Measurements from ENCODE around the gene PRR14. TPM values are rescaled to one million over a fixed set of nuclear protein-coding genes. Genes with fewer than 3 reads are reported as not detected.
A peak's percentile ranks its signal among the peaks of the same experiment; 100 is the strongest.

Gene PRR14
- total RNA-seq, 1 donor from 2014 or later = 45.3 TPM

GRCh38 chr16:30667361-30667905 lies 16.7 kb downstream of the PRR14 start:
- Mint-ChIP-seq H3K9me3 (ENCODE audit: unreplicated experiment) (no peaks in the 10 kb centered on the region), H3K36me3 (ENCODE audit: low read depth, unreplicated experiment) (peaks cover 45% of the 10 kb centered on the region), H3K27ac (ENCODE audit: unreplicated experiment) (no peak overlapping the region), H3K27me3 (ENCODE audit: unreplicated experiment) (peaks cover 7% of the 10 kb centered on the region), H3K4me3 (ENCODE audit: unreplicated experiment) (peak overlapping the region; percentile 78), H3K4me1 (ENCODE audit: unreplicated experiment) (peaks cover 4% of the 10 kb centered on the region)
- no peak for DNase-seq (ENCODE audit: low spot score)
- TF ChIP-seq CTCF (IDR thresholded peaks at IDR 0.05; ENCODE audit: unreplicated experiment) = no peak

- DNase-seq (ENCODE audit: low spot score) = no peak
- Mint-ChIP-seq H3K36me3 (ENCODE audit: low read depth, unreplicated experiment) (peaks cover 38% of the 10 kb centered on the region), H3K27ac (ENCODE audit: unreplicated experiment) (no peak overlapping the region), H3K27me3 (ENCODE audit: unreplicated experiment) (peaks cover 7% of the 10 kb centered on the region), H3K9me3 (ENCODE audit: unreplicated experiment) (no peaks in the 10 kb centered on the region), H3K4me1 (ENCODE audit: unreplicated experiment) (no peaks in the 10 kb centered on the region), H3K4me3 (ENCODE audit: unreplicated experiment) (peak overlapping the region; percentile 78)
- TF ChIP-seq CTCF (IDR thresholded peaks at IDR 0.05; ENCODE audit: unreplicated experiment) = no peak
These were observed 17.6 kb downstream of the PRR14 start for GRCh38 chr16:30668393-30668792.

GRCh38 chr16:30669026-30669902 lies 18.5 kb downstream of the PRR14 start:
- H3K9me3 Mint-ChIP-seq (ENCODE audit: unreplicated experiment) = no peaks in the 10 kb centered on the region
- peaks cover 32% of the 10 kb centered on the region for H3K36me3 Mint-ChIP-seq (ENCODE audit: low read depth, unreplicated experiment)
- no peak for TF ChIP-seq CTCF (IDR thresholded peaks at IDR 0.05; ENCODE audit: unreplicated experiment)
- DNase-seq (ENCODE audit: low spot score) = no peak
- H3K4me1 Mint-ChIP-seq (ENCODE audit: unreplicated experiment) = no peaks in the 10 kb centered on the region
- H3K27ac Mint-ChIP-seq (ENCODE audit: unreplicated experiment) = no peak overlapping the region
- no peak overlapping the region for H3K4me3 Mint-ChIP-seq (ENCODE audit: unreplicated experiment)
- H3K27me3 Mint-ChIP-seq (ENCODE audit: unreplicated experiment) = peaks cover 7% of the 10 kb centered on the region

GRCh38 chr16:30669903-30670824 lies 19.4 kb downstream of the PRR14 start:
- H3K4me3 Mint-ChIP-seq (ENCODE audit: unreplicated experiment) = no peak overlapping the region
- no peaks in the 10 kb centered on the region for H3K4me1 Mint-ChIP-seq (ENCODE audit: unreplicated experiment)
- no peak overlapping the region for H3K27ac Mint-ChIP-seq (ENCODE audit: unreplicated experiment)
- peaks cover 29% of the 10 kb centered on the region for H3K36me3 Mint-ChIP-seq (ENCODE audit: low read depth, unreplicated experiment)
- DNase-seq (ENCODE audit: low spot score) = no peak
- peaks cover 7% of the 10 kb centered on the region for H3K27me3 Mint-ChIP-seq (ENCODE audit: unreplicated experiment)
- TF ChIP-seq CTCF (IDR thresholded peaks at IDR 0.05; ENCODE audit: unreplicated experiment) = no peak
- no peaks in the 10 kb centered on the region for H3K9me3 Mint-ChIP-seq (ENCODE audit: unreplicated experiment)
